ENCODE data around the gene CALR.
A peak's percentile ranks its signal among the peaks of the same experiment; 100 is the strongest.
"Not testable (repeated sequence)": the region's sequence is repeated elsewhere in the genome, so short reads cannot be mapped to it uniquely, and the experiment has no call there.

CALR gene

DNA sequence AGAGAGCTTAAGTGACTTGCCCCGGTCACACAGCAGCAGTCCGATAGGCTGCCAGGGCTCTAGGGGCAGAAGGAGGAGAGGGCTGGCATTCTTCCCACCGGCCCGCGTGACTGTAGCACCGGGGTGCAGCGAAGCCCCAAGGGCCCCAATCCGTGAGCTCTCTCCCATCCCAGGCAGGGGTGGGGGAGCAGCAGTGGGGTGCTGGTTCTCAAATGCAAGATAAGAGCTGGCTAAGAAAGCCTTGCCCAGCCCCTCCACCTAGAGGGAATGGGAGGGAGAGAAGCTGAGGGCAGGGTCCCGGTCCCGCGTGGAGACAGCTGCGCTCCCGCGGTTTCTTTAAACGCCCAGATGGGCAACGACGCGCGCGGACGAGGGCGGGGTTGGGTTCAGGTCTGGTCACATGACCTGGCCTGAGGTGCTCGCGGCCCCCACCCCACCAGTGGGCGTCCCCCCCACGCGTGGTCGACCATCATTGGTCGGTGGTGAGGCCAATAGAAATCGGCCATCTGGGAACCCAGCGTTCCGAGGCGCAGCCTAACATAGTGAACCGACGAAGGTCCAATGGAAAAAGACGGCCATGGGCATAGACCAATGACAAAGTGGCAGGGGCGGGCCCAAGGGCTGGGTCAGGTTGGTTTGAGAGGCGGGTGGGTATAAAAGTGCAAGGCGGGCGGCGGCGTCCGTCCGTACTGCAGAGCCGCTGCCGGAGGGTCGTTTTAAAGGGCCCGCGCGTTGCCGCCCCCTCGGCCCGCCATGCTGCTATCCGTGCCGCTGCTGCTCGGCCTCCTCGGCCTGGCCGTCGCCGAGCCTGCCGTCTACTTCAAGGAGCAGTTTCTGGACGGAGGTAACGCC is at the start of gene CALR:
Gene CALR, plus strand, starts transcription at position 683 of the 852 bp plus-strand sequence. Its CDS starts 71 bp downstream, at position 754.
- peak; percentile 100 for DNase-seq

GRCh38 chr19:12890299-12890786 is 48.1 kb upstream of the CALR start:
- DNase-seq: not testable (repeated sequence)

GRCh38 chr19:12890787-12891552 is 47.4 kb upstream of the CALR start, which contains the start of gene GCDH:
TSS of gene GCDH (plus strand) at chr19:12891160. CDS start at chr19:12891305, 145 bp downstream.
- peak; percentile 100 for DNase-seq

- peak; percentile 16 for DNase-seq
Measured at GRCh38 chr19:12891553-12892021, 46.8 kb upstream of the CALR start.

GRCh38 chr19:12893582-12893981 is 44.8 kb upstream of the CALR start:
- no peak for DNase-seq

GRCh38 chr19:12896460-12896859 is 41.9 kb upstream of the CALR start:
- DNase-seq: no peak

GRCh38 chr19:12899891-12900518 is 38.4 kb upstream of the CALR start:
- no peak for DNase-seq

DNA sequence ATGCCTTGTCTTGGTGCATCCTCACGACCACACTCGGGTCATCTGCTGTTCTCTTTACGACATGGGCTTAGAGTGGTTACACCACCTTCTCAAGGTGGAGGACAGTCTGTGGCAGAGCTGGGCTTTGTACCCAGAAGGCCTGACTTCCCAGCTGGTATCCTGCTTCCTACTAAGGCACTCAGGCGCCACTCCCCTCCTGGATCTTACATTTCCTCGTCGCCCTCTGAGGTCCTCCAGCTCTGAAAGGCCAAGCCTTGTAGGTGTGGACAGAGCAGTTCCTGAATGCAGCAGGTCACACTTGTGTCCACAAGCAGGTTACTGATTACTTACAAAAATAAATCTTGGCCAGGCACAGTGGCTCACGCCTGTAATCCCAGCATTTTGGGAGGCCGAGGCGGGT is 31.2 kb upstream of the CALR start:
- no peak for DNase-seq

- no peak for DNase-seq
Measured at GRCh38 chr19:12912571-12912970, 25.8 kb upstream of the CALR start.

GRCh38 chr19:12913011-12913561 is 25.3 kb upstream of the CALR start:
- DNase-seq: peak; percentile 55

DNA sequence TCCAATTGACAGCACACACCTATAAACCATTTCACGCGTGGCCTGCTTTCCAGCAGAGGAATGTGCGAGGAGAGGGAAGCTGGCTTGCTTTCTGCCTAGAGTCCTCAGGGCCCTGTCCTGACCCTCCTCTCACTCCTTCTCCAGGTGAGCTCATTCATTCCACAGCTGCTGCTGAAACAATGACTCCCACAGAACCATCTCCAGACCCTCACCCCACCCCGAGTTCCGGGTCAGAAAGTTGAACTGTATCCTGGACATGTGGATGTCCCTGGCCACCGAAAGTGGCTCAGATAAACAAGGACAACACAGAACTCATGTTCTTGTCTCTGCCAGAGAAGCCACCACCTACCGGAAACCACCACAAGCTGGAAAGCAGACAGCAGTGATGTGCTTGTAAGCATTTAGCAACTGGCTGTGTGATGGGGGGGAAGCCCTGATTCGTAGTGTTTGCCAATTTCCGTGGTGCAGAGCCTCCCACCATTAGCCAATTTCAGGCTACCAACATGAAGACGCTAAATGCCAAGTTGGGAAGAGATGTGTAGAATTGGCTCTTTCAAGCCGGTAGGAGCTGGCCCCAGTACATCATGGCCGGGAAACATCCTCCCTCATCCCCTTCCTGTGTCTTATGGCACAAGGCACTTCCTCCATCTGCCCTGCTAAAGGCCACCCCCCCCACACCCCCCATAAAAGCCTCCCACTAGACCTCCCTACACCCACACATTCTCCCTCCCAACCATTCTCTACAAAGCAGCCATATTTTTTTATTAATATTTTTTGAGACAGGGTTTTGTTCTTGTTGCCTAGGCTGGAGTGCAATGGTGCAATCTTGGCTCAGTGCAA is 24.3 kb upstream of the CALR start:
- DNase-seq: peak; percentile 73

DNA sequence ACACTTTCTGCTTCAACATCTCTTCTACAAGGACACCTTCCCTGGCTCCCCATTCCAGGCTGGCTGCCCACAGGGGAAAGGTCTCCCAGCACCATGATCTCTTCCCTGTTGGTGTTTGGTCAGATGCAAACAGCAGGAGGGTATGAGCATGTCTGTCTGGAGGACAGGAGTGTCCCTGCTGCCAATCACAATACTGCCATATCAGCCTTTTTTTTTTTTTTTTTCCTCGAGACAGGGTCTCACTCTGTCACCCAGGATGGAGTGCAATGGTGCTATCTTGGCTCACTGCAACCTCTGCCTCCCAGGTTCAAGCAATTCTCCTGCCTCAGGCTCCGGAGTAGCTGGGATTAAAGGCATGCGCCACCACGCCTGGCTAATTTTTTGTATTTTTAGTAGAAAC is 22.5 kb upstream of the CALR start:
- not testable (repeated sequence) for DNase-seq

- no peak for DNase-seq
Measured at GRCh38 chr19:12918253-12918652, 20.2 kb upstream of the CALR start.

GRCh38 chr19:12921047-12921446 is 17.4 kb upstream of the CALR start:
- DNase-seq: no peak

DNA sequence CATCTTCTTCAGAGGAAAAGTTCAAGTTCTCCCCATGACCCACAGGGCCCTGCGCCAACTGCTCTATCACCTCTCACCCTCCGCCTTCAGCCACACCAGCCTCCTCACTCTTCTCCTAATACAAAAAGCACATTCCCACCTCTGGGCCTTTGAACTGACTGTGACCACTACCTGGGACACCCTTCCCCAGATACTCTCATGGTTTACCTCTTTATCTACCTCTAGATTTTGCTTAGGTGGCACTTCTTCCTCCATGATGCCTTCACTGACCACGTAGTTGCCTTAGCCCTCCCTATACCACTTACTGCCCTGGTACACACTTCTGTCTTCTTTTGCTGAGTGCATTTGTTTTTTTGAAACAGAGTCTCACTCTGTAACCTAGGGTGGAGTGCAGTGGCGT is 15.4 kb upstream of the CALR start:
- no peak for DNase-seq

- no peak for DNase-seq
Measured at GRCh38 chr19:12924621-12925310, 13.6 kb upstream of the CALR start.

GRCh38 chr19:12930002-12930645 is 8.3 kb upstream of the CALR start:
- DNase-seq: no peak

DNA sequence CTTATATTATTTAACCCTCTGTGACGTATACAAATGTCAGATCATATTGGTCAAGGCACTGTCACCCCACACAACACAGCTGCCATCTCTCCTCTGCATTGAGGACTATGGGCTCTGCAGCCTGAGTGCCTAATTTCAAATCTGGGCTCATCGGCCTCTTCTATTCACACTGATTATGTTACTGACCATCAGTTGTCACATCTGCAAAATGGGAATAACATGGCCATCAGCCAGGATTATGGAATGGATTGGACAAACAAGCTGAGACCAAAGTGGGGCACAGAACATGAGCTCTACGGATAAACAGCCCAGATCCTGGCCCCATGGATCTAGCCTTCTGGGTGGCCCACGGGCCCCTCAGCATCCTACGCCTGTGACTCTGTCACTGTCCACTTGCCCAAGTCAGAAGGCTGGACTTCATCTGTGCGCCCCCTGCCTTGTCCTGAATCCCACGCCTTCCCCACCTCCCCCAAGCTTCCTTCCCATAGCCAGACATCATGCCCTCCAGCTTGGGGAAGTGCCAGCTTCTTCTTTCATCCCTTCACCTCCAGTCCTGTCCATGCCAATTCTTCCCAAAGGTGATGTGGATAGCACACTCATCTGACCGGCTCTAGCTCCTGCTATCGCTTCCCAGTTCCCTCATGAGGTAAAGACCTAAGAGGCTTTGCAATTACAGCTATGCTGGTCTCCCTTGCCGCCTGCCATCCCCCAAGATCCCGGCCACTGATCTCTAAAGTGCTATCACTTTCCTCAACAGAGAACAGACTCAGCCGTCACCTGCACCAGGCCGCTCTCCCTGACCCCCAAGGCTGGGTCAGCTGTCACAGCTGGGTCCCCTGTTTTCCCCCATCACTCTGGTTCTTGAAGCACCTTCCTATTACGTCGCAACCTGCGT is 5.8 kb upstream of the CALR start:
- DNase-seq: peak; percentile 25

- DNase-seq: peak; percentile 93
Measured at GRCh38 chr19:12933287-12934072, 4.9 kb upstream of the CALR start, which contains the start of gene FARSA. TSS of gene FARSA (minus strand) at chr19:12933711. CDS start at chr19:12933696, 15 bp downstream.

Measured in hematopoietic multipotent progenitor cell treated with erythropoietin and hydrocortisone succinate and interleukin-3 and kit ligand, for 8 days (in vitro differentiated cells).